COR-L47 (cell line): ENCODE measurements around the gene ACVRL1.

Experiments
- DNase-seq: peaks from one replicate; lab custom pipeline; 2025; lab: John Stamatoyannopoulos, UW

ACVRL1 gene

GRCh38 chr12:51907083-51907855 lies at the start of gene ACVRL1:
Gene ACVRL1 (plus strand): TSS chr12:51907504. CDS start chr12:51912475, 4,971 bp downstream.
- DNase-seq = no peak

GRCh38 chr12:51860986-51861385 lies 46.3 kb upstream of the ACVRL1 start:
- no peak for DNase-seq

- DNase-seq = no peak
Observed at GRCh38 chr12:51862947-51863346, 44.4 kb upstream of the ACVRL1 start.

- no peak for DNase-seq
Observed at GRCh38 chr12:51863363-51863932, 43.9 kb upstream of the ACVRL1 start.

GRCh38 chr12:51863933-51864832 lies 43.1 kb upstream of the ACVRL1 start:
- DNase-seq = no peak

- no peak for DNase-seq
Observed at GRCh38 chr12:51864833-51865670, 42.3 kb upstream of the ACVRL1 start.

GRCh38 chr12:51865757-51866270 lies 41.5 kb upstream of the ACVRL1 start:
- no peak for DNase-seq

- no peak for DNase-seq
Observed at GRCh38 chr12:51866324-51866723, 41.0 kb upstream of the ACVRL1 start.

GRCh38 chr12:51866762-51867161 lies 40.5 kb upstream of the ACVRL1 start:
- no peak for DNase-seq

- DNase-seq = no peak
Observed at GRCh38 chr12:51867371-51867770, 39.9 kb upstream of the ACVRL1 start.

- no peak for DNase-seq
Observed at GRCh38 chr12:51867796-51868428, 39.4 kb upstream of the ACVRL1 start.

- peak; percentile 25 for DNase-seq
Observed at GRCh38 chr12:51868821-51869495, 38.3 kb upstream of the ACVRL1 start.

- DNase-seq = no peak
Observed at GRCh38 chr12:51869496-51869865, 37.8 kb upstream of the ACVRL1 start.

- DNase-seq = no peak
Observed at GRCh38 chr12:51869931-51870330, 37.4 kb upstream of the ACVRL1 start.

GRCh38 chr12:51870504-51870903 lies 36.8 kb upstream of the ACVRL1 start:
- DNase-seq = no peak

GRCh38 chr12:51871126-51871525 lies 36.2 kb upstream of the ACVRL1 start:
- DNase-seq = no peak

- no peak for DNase-seq
Observed at GRCh38 chr12:51871918-51872688, 35.2 kb upstream of the ACVRL1 start.

- no peak for DNase-seq
Observed at GRCh38 chr12:51872689-51872981, 34.7 kb upstream of the ACVRL1 start.

GRCh38 chr12:51873251-51873994 lies 33.9 kb upstream of the ACVRL1 start:
- no peak for DNase-seq
